ENCODE data around the gene KRT14.
"Not testable (repeated sequence)": the region's sequence is repeated elsewhere in the genome, so short reads cannot be mapped to it uniquely, and the experiment has no call there.

The KRT14 gene

DNA sequence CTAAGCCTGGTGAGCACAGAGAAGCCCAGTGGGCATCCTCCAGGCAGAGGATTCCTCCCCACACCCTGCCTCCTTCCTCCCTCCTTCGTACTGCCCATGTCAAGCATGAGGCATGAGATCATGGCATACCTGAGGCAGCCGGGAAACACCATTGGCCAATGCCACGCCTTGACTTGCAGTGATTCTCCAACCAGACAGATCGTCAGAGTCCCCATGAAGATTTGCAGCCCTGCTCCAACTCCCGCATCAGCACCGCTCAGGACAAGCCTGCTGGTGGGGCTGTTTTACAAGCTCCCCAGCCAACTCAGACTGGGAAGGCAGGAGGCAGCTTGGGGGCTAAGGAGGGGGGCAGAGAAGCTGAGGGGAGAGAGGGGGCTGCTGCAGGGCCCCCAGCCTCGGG, 28.8 kb upstream of the KRT14 start:
- Histone ChIP-seq H3K27ac (ENCODE audit: low read length) (no peak overlapping the region), H3K4me1 (ENCODE audit: insufficient read depth, low read length) (no peaks in the 10 kb centered on the region), H3K4me3 (ENCODE audit: low read depth in 1 of 2, low read length in 2 of 2) (no peak overlapping the region), H3K79me2 (ENCODE audit: insufficient read depth, low read length) (no peaks in the 10 kb centered on the region), H3K9me3 (ENCODE audit: insufficient read depth, low read length, severe bottlenecking) (no peaks in the 10 kb centered on the region), H4K20me1 (ENCODE audit: insufficient read depth, low read length) (no peaks in the 10 kb centered on the region; the same call in 1 of the 2 replicates), H3K4me2 (ENCODE audit: insufficient read depth, low read length) (no peak overlapping the region), H3K9ac (ENCODE audit: low read depth, low read length) (no peak overlapping the region), H2AFZ (ENCODE audit: low read depth, low read length) (no peak overlapping the region), H3K36me3 (ENCODE audit: insufficient read depth, low read length) (no peaks in the 10 kb centered on the region), H3K27me3 (ENCODE audit: insufficient read depth, low read length, poor library complexity) (peaks cover 3% of the 10 kb centered on the region)
- no peak for TF ChIP-seq EZH2 (IDR thresholded peaks at IDR 0.05; ENCODE audit: borderline replicate concordance, low read depth, low read length, severe bottlenecking)
- TF ChIP-seq, protein P1, sequence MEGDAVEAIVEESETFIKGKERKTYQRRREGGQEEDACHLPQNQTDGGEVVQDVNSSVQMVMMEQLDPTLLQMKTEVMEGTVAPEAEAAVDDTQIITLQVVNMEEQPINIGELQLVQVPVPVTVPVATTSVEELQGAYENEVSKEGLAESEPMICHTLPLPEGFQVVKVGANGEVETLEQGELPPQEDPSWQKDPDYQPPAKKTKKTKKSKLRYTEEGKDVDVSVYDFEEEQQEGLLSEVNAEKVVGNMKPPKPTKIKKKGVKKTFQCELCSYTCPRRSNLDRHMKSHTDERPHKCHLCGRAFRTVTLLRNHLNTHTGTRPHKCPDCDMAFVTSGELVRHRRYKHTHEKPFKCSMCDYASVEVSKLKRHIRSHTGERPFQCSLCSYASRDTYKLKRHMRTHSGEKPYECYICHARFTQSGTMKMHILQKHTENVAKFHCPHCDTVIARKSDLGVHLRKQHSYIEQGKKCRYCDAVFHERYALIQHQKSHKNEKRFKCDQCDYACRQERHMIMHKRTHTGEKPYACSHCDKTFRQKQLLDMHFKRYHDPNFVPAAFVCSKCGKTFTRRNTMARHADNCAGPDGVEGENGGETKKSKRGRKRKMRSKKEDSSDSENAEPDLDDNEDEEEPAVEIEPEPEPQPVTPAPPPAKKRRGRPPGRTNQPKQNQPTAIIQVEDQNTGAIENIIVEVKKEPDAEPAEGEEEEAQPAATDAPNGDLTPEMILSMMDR (IDR thresholded peaks at IDR 0.05; ENCODE audit: borderline replicate concordance, extremely low read depth, low read length, poor library complexity, severe bottlenecking): no peak
- no peak for ATAC-seq (ENCODE audit: insufficient read depth, low read depth)
- DNase-seq: no peak

DNA sequence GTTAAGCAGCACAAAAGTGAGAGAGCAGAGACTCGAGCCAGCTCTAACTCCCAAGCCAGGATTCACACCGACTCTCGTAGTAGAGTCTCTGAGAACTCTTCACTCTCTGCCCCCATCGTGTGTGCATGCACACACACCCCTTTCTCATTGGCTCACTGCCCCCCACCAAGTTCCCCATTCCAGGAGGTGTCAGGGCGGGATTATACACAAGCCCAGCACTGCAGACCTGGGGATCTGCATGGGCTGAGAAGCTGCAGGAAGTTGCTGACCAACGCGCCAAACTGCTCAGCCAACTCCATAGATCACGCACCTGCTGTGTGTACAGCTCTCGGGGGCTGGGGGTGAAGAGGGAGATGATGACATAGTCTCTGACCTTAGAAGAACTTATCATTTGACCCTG, 28.1 kb upstream of the KRT14 start:
- H3K9ac ChIP-seq (ENCODE audit: low read depth, low read length); H2AFZ ChIP-seq (ENCODE audit: low read depth, low read length); H3K36me3 ChIP-seq (ENCODE audit: insufficient read depth, low read length); H4K20me1 ChIP-seq (ENCODE audit: insufficient read depth, low read length); H3K79me2 ChIP-seq (ENCODE audit: insufficient read depth, low read length); H3K4me2 ChIP-seq (ENCODE audit: insufficient read depth, low read length); ATAC-seq (ENCODE audit: insufficient read depth, low read depth); H3K4me3 ChIP-seq (ENCODE audit: low read depth in 1 of 2, low read length in 2 of 2); DNase-seq; H3K27ac ChIP-seq (ENCODE audit: low read length); H3K4me1 ChIP-seq (ENCODE audit: insufficient read depth, low read length); H3K9me3 ChIP-seq (ENCODE audit: insufficient read depth, low read length, severe bottlenecking); H3K27me3 ChIP-seq (ENCODE audit: insufficient read depth, low read length, poor library complexity): not testable (repeated sequence)

DNA sequence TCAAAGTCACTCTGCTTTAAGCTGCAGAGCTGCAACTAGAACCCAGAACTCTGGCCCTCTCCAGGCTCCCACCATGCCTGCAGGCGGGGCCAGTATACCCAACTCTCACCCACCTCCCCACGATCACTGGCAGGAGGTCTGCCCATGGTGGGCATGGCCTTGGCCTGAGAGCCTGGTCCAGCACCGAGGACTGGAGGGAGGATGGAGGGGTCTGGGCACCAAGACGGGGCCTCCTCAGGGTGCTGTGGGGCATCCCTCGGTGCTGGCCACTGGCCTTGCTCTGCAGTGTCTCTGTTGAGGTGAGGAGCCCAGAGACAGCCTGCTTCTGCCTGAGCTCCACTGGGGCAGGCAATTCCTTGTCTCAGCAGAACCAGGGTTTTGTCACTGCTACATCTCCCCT, 27.4 kb upstream of the KRT14 start:
- H3K9ac ChIP-seq (ENCODE audit: low read depth, low read length): no peak overlapping the region
- no peaks in the 10 kb centered on the region for H3K4me1 ChIP-seq (ENCODE audit: insufficient read depth, low read length)
- no peaks in the 10 kb centered on the region for H3K9me3 ChIP-seq (ENCODE audit: insufficient read depth, low read length, severe bottlenecking)
- no peak overlapping the region for H2AFZ ChIP-seq (ENCODE audit: low read depth, low read length)
- H3K4me2 ChIP-seq (ENCODE audit: insufficient read depth, low read length): no peak overlapping the region
- no peak overlapping the region for H3K27ac ChIP-seq (ENCODE audit: low read length)
- DNase-seq (no peak), ATAC-seq (ENCODE audit: insufficient read depth, low read depth) (no peak)
- H3K27me3 ChIP-seq (ENCODE audit: insufficient read depth, low read length, poor library complexity): peaks cover 3% of the 10 kb centered on the region
- H3K36me3 ChIP-seq (ENCODE audit: insufficient read depth, low read length): no peaks in the 10 kb centered on the region
- H4K20me1 ChIP-seq (ENCODE audit: insufficient read depth, low read length): no peaks in the 10 kb centered on the region; the same call in 1 of the 2 replicates
- H3K79me2 ChIP-seq (ENCODE audit: insufficient read depth, low read length): no peaks in the 10 kb centered on the region
- H3K4me3 ChIP-seq (ENCODE audit: low read depth in 1 of 2, low read length in 2 of 2): no peak overlapping the region
- TF ChIP-seq, protein P1 (IDR thresholded peaks at IDR 0.05; ENCODE audit: borderline replicate concordance, extremely low read depth, low read length, poor library complexity, severe bottlenecking): no peak
- TF ChIP-seq EZH2 (IDR thresholded peaks at IDR 0.05; ENCODE audit: borderline replicate concordance, low read depth, low read length, severe bottlenecking): no peak

DNA sequence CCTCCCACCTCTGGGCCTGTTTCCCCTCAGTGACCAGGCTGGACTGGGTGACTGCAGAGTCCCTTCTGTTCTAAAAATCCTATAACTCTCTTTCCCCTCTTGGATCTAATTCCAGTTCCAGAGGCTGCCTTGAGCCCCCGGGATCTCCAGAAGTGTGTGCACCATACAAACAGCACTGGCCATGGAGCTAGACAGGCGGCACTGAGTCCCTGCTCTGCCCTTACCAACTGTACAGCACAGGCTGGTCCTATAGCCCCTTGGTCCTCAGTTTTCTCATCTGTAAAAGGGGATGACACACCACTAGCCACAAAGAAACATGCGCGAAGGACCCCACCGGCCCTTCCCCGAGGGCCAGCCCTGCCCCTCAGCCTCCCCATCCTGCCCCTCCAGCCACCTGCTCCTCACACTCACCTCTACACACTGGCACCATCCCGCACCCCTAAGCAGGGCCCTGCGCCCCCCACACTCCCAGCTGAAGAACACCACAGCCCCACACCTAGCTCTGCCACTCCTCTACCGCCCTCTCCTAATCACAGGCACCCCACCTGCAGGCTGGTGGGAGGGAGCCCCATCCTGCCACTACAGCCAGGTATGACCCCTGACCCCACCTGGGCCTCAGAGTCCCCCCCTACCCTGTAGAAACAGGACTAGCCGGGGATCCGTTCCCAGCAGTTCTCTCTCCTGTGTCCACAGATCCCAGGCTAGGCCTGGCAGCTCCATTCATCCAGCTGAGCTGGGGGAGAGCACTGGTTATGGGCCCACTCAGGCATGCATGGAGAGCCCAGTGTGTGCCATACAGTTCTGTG, 26.8 kb upstream of the KRT14 start:
- Histone ChIP-seq H3K4me1 (ENCODE audit: insufficient read depth, low read length) (no peaks in the 10 kb centered on the region), H3K36me3 (ENCODE audit: insufficient read depth, low read length) (no peaks in the 10 kb centered on the region), H4K20me1 (ENCODE audit: insufficient read depth, low read length) (no peaks in the 10 kb centered on the region; the same call in 1 of the 2 replicates), H3K27ac (ENCODE audit: low read length) (no peak overlapping the region), H3K79me2 (ENCODE audit: insufficient read depth, low read length) (no peaks in the 10 kb centered on the region), H3K4me3 (ENCODE audit: low read depth in 1 of 2, low read length in 2 of 2) (no peak overlapping the region), H3K27me3 (ENCODE audit: insufficient read depth, low read length, poor library complexity) (peaks cover 3% of the 10 kb centered on the region), H2AFZ (ENCODE audit: low read depth, low read length) (no peak overlapping the region), H3K9ac (ENCODE audit: low read depth, low read length) (no peak overlapping the region), H3K4me2 (ENCODE audit: insufficient read depth, low read length) (no peak overlapping the region), H3K9me3 (ENCODE audit: insufficient read depth, low read length, severe bottlenecking) (no peaks in the 10 kb centered on the region)
- no peak for TF ChIP-seq EZH2 (IDR thresholded peaks at IDR 0.05; ENCODE audit: borderline replicate concordance, low read depth, low read length, severe bottlenecking)
- TF ChIP-seq, protein P1 (IDR thresholded peaks at IDR 0.05; ENCODE audit: borderline replicate concordance, extremely low read depth, low read length, poor library complexity, severe bottlenecking): no peak
- no peak for ATAC-seq (ENCODE audit: insufficient read depth, low read depth)
- DNase-seq: no peak

DNA sequence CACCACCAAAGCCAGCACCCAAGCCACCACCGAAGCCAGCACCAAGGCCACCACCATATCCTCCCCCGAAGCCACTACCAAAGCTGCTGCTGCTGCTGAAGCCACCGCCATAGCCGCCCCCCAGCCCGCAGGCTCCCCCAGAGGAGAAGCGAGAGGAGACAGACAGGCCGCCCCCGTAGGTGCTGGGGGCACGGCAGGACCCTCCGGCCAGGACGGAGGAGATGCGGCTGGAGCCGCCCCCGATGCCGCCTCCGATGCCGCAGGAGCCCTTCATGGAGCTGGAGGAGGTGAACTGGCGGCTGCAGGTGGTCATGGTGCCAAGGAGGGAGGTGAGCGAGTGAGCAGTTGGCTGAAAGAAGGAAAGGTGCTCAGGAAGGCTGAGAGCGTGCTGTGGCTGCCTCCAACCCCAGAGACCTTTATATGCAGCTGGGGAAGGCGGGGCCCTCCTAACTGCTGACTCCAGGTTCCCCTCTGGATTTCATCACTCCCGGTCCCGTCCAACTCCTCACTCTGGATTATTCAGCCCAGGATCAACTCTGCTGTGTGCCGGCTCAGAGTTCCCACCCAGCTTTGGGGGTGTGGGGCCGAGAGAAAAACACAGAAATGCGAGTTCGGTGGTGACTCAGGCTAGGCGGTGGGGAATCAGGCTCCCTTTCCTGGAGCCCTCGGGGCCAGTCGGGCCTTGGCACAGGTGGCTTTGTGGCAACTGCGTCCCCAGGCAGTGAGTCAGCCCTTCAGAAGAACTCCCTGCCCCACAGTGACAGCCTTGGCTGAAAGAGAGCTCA, 25.9 kb upstream of the KRT14 start, which contains the start of gene KRT16:
KRT16 (minus strand) TSS at position 392 of the 785 bp plus-strand sequence; CDS start at position 313, 79 bp downstream.
- ATAC-seq (ENCODE audit: insufficient read depth, low read depth); H3K27me3 ChIP-seq (ENCODE audit: insufficient read depth, low read length, poor library complexity); H3K4me2 ChIP-seq (ENCODE audit: insufficient read depth, low read length); H3K4me1 ChIP-seq (ENCODE audit: insufficient read depth, low read length); DNase-seq; H3K27ac ChIP-seq (ENCODE audit: low read length); H3K4me3 ChIP-seq (ENCODE audit: low read depth in 1 of 2, low read length in 2 of 2); H3K9ac ChIP-seq (ENCODE audit: low read depth, low read length); H4K20me1 ChIP-seq (ENCODE audit: insufficient read depth, low read length); H2AFZ ChIP-seq (ENCODE audit: low read depth, low read length); H3K9me3 ChIP-seq (ENCODE audit: insufficient read depth, low read length, severe bottlenecking); H3K79me2 ChIP-seq (ENCODE audit: insufficient read depth, low read length); H3K36me3 ChIP-seq (ENCODE audit: insufficient read depth, low read length): not testable (repeated sequence)
